Gastrocnemius medialis (tissue), 4 donors: ENCODE measurements around the gene TTC39B. TPM values are rescaled to one million over a fixed set of nuclear protein-coding genes. Genes with fewer than 3 reads are reported as not detected.
"Not testable (repeated sequence)": the region's sequence is repeated elsewhere in the genome, so short reads cannot be mapped to it uniquely, and the experiment has no call there.

Source experiments
- ATAC-seq, 2 donors: fragments of 150-250 bp; one replicate each; pipeline ENCODE4 v1.9.1; 2016
- DNase-seq, 2 donors: peaks; one replicate each; pipeline ENCODE4 v3.0.0-alpha.2; 2019
- H3K27ac ChIP-seq, 4 donors: fragments of 200-600 bp; sonication (generic); 1 replicate in 1 of 4; 2 replicates in 3 of 4; pipeline ENCODE4 v1.5.1; 2016 to 2018; ENCODE audit warnings: mild to moderate bottlenecking in 2 of 4, moderate library complexity in 1 of 4
- H3K27me3 ChIP-seq, 3 donors: fragments of 200-600 bp; sonication (generic) in 2 of 3; 1 replicate in 1 of 3; 2 replicates in 2 of 3; pipeline versions ENCODE4 v1.5.1 to v1.6.0; 2016 to 2019; ENCODE audit warnings: mild to moderate bottlenecking in 1 of 3, moderate library complexity in 1 of 3
- H3K36me3 ChIP-seq, 2 donors: fragments of 200-600 bp; sonication (generic) in 1 of 2; one replicate each; pipeline ENCODE4 v1.5.1; 2017 to 2018
- H3K4me1 ChIP-seq, 2 donors: fragments of 200-600 bp; sonication (generic) in 1 of 2; one replicate each; pipeline ENCODE4 v1.5.1; 2016 to 2017; ENCODE audit warnings: mild to moderate bottlenecking in 2 of 2
- H3K4me3 ChIP-seq, 4 donors: fragments of 200-600 bp; sonication (generic) in 3 of 4; 1 replicate in 1 of 4; 2 replicates in 3 of 4; pipeline ENCODE4 v1.5.1; 2016 to 2019; ENCODE audit warnings: mild to moderate bottlenecking in 2 of 4
- H3K9me3 ChIP-seq, 3 donors: fragments of 200-600 bp; sonication (generic) in 2 of 3; 1 replicate in 1 of 3; 2 replicates in 2 of 3; pipeline ENCODE4 v1.5.1; 2016 to 2019
- POLR2A ChIP-seq, 2 donors: fragments of 450-650 bp; IDR thresholded peaks; one replicate each; pipeline ENCODE4 v1.6.1; 2017; ENCODE audit warnings: antibody characterized with exemption in 2 of 2, mild to moderate bottlenecking in 2 of 2, moderate library complexity in 2 of 2
- in situ Hi-C, 4 donors: fragments of 200-750 bp; cut with MboI; loops; one replicate each; pipeline versions ENCODE4 v1.15.0 to v1.8.0; 2017; ENCODE audit warnings: low sequenced_read_pairs in 4 of 4
- intact Hi-C: fragments of 100-400 bp; cut with DNase I; formaldehyde crosslinking; loops from one replicate; pipeline ENCODE4 v1.15.1; 2023; ENCODE audit warnings: low total_unique reads
- total RNA-seq, 4 donors: library from RNA; depleted of rRNA; stranded (reverse); fragments of >200 nt; gene quantifications; one replicate each; pipeline versions ENCODE4 v1.1.0 to v1.2.3, GENCODE V29; 2016
- TF ChIP-seq, protein P1 (sequence below), 5 experiments: fragments of 450-650 bp in 3 of 5; fragments of 200-600 bp in 2 of 5; sonication (generic) in 2 of 5; IDR thresholded peaks in 4 of 5; conservative IDR thresholded peaks in 1 of 5; 1 replicate in 4 of 5; 2 replicates in 1 of 5; pipeline ENCODE4 v1.5.1; 2016 to 2019; ENCODE audit warnings: antibody characterized with exemption in 5 of 5, mild to moderate bottlenecking in 3 of 5, moderate library complexity in 3 of 5

TTC39B gene
- total RNA-seq, 4 donors from 2014 or later = 1.8 to 6.9 (median 3.8) TPM

DNA sequence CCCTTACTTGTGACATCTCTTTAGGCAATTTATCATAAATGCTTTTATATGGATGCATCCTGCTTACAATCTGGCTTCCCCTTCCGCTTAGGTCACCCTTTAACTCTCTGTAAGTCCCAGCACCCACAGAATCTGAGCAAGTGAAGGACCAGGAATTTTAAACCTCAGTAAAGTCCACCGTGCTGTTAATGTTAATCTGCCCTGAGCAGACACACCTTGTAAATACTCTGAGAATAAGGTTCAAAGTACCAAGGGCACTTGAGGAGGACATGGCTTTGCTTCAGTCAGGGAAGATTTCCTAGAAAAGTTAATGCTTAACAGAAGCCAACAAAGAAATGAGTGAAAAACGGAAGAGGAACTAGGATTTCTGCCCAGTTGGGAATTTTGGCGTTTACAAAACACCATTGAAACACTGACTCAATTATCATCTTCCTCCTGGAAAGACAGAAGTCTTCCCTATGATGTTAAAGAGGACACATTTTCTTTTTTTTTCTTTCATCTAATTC lies 26.4 kb upstream of the TTC39B start:
- H3K4me1 ChIP-seq = no peaks in the 10 kb centered on the region
- intact Hi-C loops (no loop called here), in situ Hi-C loops (no loop called here)
- no peak overlapping the region for H3K27ac ChIP-seq
- H3K4me3 ChIP-seq = no peak overlapping the region
- DNase-seq (no peak), ATAC-seq (no peak)
- H3K27me3 ChIP-seq = no peaks in the 10 kb centered on the region
- H3K36me3 ChIP-seq = no peaks in the 10 kb centered on the region
- no peaks in the 10 kb centered on the region for H3K9me3 ChIP-seq
- TF ChIP-seq, protein P1, sequence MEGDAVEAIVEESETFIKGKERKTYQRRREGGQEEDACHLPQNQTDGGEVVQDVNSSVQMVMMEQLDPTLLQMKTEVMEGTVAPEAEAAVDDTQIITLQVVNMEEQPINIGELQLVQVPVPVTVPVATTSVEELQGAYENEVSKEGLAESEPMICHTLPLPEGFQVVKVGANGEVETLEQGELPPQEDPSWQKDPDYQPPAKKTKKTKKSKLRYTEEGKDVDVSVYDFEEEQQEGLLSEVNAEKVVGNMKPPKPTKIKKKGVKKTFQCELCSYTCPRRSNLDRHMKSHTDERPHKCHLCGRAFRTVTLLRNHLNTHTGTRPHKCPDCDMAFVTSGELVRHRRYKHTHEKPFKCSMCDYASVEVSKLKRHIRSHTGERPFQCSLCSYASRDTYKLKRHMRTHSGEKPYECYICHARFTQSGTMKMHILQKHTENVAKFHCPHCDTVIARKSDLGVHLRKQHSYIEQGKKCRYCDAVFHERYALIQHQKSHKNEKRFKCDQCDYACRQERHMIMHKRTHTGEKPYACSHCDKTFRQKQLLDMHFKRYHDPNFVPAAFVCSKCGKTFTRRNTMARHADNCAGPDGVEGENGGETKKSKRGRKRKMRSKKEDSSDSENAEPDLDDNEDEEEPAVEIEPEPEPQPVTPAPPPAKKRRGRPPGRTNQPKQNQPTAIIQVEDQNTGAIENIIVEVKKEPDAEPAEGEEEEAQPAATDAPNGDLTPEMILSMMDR (IDR thresholded peaks at IDR 0.05 in 4 of 5, conservative IDR thresholded peaks at IDR 0.05 in 1 of 5) = no peak
- no peak for TF ChIP-seq POLR2A (IDR thresholded peaks at IDR 0.05)

DNA sequence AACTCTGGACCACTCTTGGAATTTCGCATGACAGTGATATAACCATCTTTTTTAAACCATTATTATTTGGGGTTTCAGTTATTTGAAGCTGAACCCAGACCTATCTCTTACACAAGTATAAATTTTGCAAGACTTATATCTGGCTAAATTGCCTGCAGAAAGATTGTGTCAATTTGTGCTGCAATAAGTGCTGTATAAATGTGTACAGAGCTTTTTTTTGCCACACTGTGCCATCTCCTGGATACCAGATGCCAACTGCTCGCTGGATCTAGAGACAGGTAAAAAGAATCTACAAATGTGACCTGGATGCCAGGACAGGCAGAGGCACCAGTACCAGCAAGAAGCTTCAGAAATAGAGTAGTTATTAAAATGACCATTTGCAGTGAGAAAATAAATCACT lies 25.9 kb upstream of the TTC39B start:
- in situ Hi-C loops = no loop called here
- Histone ChIP-seq H3K27ac (no peak overlapping the region), H3K4me3 (no peak overlapping the region), H3K27me3 (no peaks in the 10 kb centered on the region), H3K4me1 (no peaks in the 10 kb centered on the region), H3K9me3 (no peaks in the 10 kb centered on the region), H3K36me3 (no peaks in the 10 kb centered on the region)
- intact Hi-C loops = no loop called here
- no peak for DNase-seq
- TF ChIP-seq, protein P1 (IDR thresholded peaks at IDR 0.05 in 4 of 5, conservative IDR thresholded peaks at IDR 0.05 in 1 of 5) = no peak
- no peak for TF ChIP-seq POLR2A (IDR thresholded peaks at IDR 0.05)
- ATAC-seq = no peak

DNA sequence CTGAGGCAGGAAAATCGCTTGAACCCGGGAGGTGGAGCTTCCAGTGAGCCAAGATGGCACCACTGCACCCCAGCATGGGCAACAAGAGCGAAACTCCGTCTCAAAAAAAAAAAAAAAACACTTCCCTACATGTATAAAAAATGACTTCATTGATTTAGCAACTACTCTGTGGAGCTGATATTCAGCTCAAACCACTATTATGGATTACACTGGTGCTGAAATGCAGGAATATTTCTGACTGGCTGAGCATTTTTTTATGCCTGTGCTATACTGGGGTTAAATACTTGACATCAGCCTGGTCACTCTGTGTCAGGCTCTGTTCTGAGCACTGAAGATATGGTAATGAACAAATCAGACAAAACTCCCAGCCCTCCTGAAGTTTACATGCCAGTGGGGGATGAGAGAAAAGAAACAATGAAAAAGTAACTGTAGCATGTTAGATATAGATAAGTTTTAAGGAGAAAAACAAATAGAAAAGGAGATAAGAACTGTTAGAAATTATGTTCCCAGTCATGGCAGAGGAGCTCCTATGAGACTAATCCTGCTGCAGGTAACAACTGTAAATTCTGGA lies 22.6 kb upstream of the TTC39B start:
- H3K4me3 ChIP-seq = no peak overlapping the region
- TF ChIP-seq POLR2A (IDR thresholded peaks at IDR 0.05) = no peak
- TF ChIP-seq, protein P1 (IDR thresholded peaks at IDR 0.05 in 4 of 5, conservative IDR thresholded peaks at IDR 0.05 in 1 of 5) = no peak
- H3K36me3 ChIP-seq = no peaks in the 10 kb centered on the region
- no peaks in the 10 kb centered on the region for H3K4me1 ChIP-seq
- intact Hi-C loops (no loop called here), in situ Hi-C loops (no loop called here)
- H3K27me3 ChIP-seq = no peaks in the 10 kb centered on the region
- H3K9me3 ChIP-seq = no peaks in the 10 kb centered on the region
- no peak for DNase-seq
- no peak overlapping the region for H3K27ac ChIP-seq
- ATAC-seq = no peak

DNA sequence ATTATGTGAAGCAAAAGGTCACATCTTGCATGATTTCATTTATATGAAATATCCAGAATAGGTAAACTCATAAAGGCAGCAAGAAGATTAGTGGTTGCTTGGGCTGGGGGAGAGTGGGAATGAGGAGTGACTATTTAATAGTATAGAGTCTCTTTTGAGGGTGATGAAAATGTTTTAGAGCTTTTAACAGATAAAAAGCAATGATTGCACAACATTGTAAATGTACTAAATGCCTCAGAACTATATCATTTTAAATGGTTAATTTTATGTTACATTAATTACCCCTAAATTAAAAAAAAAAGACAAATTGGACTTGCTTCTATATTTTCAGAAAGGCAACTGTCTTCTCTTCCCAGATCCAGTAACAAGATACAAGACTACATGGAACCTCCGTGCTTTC lies 21.9 kb upstream of the TTC39B start:
- H3K4me3 ChIP-seq = no peak overlapping the region
- intact Hi-C loops (no loop called here), in situ Hi-C loops (no loop called here)

DNA sequence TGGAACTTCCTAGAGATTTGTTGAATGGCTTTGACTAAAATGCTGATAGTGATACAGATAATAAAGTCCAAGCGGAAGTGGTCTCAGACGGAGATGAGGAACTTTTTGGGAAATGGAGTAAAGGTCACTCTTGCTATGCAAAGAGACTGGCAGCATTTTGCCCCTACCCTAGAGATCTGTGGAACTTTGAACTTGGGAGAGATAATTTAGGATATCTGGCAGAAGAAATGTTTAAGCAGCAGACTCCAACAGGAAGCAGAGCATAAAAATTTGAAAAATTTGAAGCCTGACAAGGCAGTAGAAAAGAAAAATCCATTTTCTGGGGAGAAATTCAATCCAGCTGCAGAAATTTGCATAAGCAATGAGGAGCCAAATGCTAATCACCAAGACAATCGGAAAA lies 15.7 kb upstream of the TTC39B start:
- in situ Hi-C loops, intact Hi-C loops, H3K4me1 ChIP-seq, H3K9me3 ChIP-seq, H3K27me3 ChIP-seq, ATAC-seq, H3K36me3 ChIP-seq, H3K27ac ChIP-seq, H3K4me3 ChIP-seq, DNase-seq: not testable (repeated sequence)

More for the DNA sequence above, 21.9 kb upstream of the TTC39B start:
- Histone ChIP-seq H3K4me1 (no peaks in the 10 kb centered on the region), H3K9me3 (peaks cover 0 to 4% (median 0%) of the 10 kb centered on the region in 3 donors), H3K27ac (no peak overlapping the region), H3K27me3 (no peaks in the 10 kb centered on the region), H3K36me3 (no peaks in the 10 kb centered on the region)
- DNase-seq = no peak
- TF ChIP-seq POLR2A (IDR thresholded peaks at IDR 0.05) = no peak
- TF ChIP-seq, protein P1 (IDR thresholded peaks at IDR 0.05 in 4 of 5, conservative IDR thresholded peaks at IDR 0.05 in 1 of 5) = no peak
- no peak for ATAC-seq

DNA sequence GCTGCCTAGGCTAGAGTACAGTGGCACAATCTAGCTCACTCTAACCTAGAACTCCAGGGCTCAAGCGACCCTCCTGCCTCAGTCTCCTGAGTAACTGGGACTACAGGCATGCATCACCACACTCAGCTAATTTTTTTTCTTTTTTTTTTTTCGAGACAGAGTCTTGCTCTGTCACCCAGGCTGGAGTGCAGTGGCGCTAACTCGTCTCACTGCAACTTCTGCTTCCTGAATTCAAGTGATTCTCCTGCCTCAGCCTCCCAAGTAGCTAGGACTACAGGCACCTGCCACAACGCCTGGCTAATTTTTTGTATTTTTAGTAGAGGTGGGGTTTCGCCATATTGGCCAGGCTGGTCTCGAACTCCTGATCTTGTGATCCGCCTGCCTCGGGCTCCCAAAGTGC lies 12.6 kb upstream of the TTC39B start:
- H3K9me3 ChIP-seq, in situ Hi-C loops, intact Hi-C loops, H3K4me3 ChIP-seq, ATAC-seq, DNase-seq, H3K27me3 ChIP-seq, H3K36me3 ChIP-seq, H3K4me1 ChIP-seq, H3K27ac ChIP-seq: not testable (repeated sequence)
